Endothelial cell of umbilical vein (primary cell): Measurements from ENCODE around the gene C9orf78. TPM values are rescaled to one million over a fixed set of nuclear protein-coding genes. Genes with fewer than 3 reads are reported as not detected.
A peak's percentile ranks its signal among the peaks of the same experiment; 100 is the strongest.
"Not testable (repeated sequence)": the region's sequence is repeated elsewhere in the genome, so short reads cannot be mapped to it uniquely, and the experiment has no call there.

ENCODE experiments used
- BruUV-seq: library from RNA; stranded (reverse); fragments of 400-500 nt; replicated peaks from 2 replicates; lab custom pipeline; 2021; lab: Mats Ljungman, UMichigan
- CTCF ChIA-PET: fragments of 300-600, 350-600 bp; sonication (Branson Sonifier 250); formaldehyde crosslinking; loops from one replicate; lab custom pipeline; 2021; ENCODE audit warnings: antibody characterized with exemption, inconsistent platforms; lab: Charles Lee
- POLR2A ChIA-PET: fragments of 300-600, 350-600 bp; sonication (Branson Sonifier 250); formaldehyde crosslinking; loops from one replicate; lab custom pipeline; 2021; ENCODE audit warnings: antibody characterized with exemption, inconsistent platforms; lab: Charles Lee
- DNase-seq: peaks from one replicate; pipeline ENCODE4 v3.0.0-alpha.2; 2011; ENCODE audit warnings: low read depth, low spot score
- FAIRE-seq: peaks from 2 replicates; lab custom pipeline; 2011; peaks lifted over from hg19 to GRCh38; lab: Jason Lieb, UNC
- H2AFZ ChIP-seq: 2 replicates; pipeline ENCODE4 v1.6.0; 2012; ENCODE audit warnings: low read depth, low read length, control low read depth, inconsistent platforms
- H3K27ac ChIP-seq: 2 replicates; pipeline ENCODE4 v1.5.1; 2011; ENCODE audit warnings: low read depth, mild to moderate bottlenecking, control low read depth, low read length, moderate library complexity; ENCODE audit not compliant: insufficient read depth
- H3K27me3 ChIP-seq, 2 experiments: 2 replicates each; pipeline versions ENCODE4 v1.6.0 to v1.6.1; 2011; ENCODE audit warnings: low read length in 2 of 2, mixed read lengths in 1 of 2; ENCODE audit not compliant: control insufficient read depth in 2 of 2, insufficient read depth in 2 of 2
- H3K36me3 ChIP-seq, 2 experiments: 2 replicates in 1 of 2; 3 replicates in 1 of 2; pipeline ENCODE4 v1.5.1; 2011; ENCODE audit warnings: low read length in 2 of 2, mild to moderate bottlenecking in 1 of 2, moderate library complexity in 1 of 2; ENCODE audit not compliant: control insufficient read depth in 2 of 2, insufficient read depth in 2 of 2; ENCODE audit errors: extremely low read depth in 1 of 2
- H3K4me1 ChIP-seq: 3 replicates; pipeline ENCODE4 v1.5.1; 2011; ENCODE audit warnings: mild to moderate bottlenecking, low read length; ENCODE audit not compliant: control insufficient read depth, insufficient read depth; ENCODE audit errors: extremely low read depth
- H3K4me2 ChIP-seq: 2 replicates; pipeline ENCODE4 v1.6.1; 2011; ENCODE audit warnings: low read length, control low read depth, mixed read lengths; ENCODE audit not compliant: insufficient read depth
- H3K4me3 ChIP-seq, 3 experiments: fragments of 200-600 bp in 1 of 3; sonication (generic), shearing (Covaris generic) in 1 of 3; replicated peaks in 1 of 3; 2 replicates each; pipeline ENCODE4 v1.5.1; 2011 to 2016; ENCODE audit warnings: control low read depth in 3 of 3, low read length in 3 of 3, mild to moderate bottlenecking in 2 of 3, inconsistent platforms in 1 of 3, low read depth in 1 of 3, moderate library complexity in 1 of 3; ENCODE audit not compliant: insufficient read depth in 1 of 3
- H3K79me2 ChIP-seq: 2 replicates; pipeline ENCODE4 v1.6.0; 2012; ENCODE audit warnings: low read length, inconsistent platforms; ENCODE audit not compliant: control insufficient read depth, insufficient read depth
- H3K9ac ChIP-seq: replicated peaks from 2 replicates; pipeline ENCODE3; 2011; ENCODE audit warnings: low read length, control low read depth; ENCODE audit not compliant: insufficient read depth; ENCODE audit errors: extremely low read depth
- H3K9me1 ChIP-seq: replicated peaks from 3 replicates; pipeline ENCODE4 v1.6.0; 2011; ENCODE audit warnings: mild to moderate bottlenecking, low read length; ENCODE audit not compliant: control insufficient read depth, insufficient read depth; ENCODE audit errors: extremely low read depth
- H3K9me3 ChIP-seq: replicated peaks from 2 replicates; pipeline ENCODE4 v1.5.1; 2012; ENCODE audit warnings: low read length, inconsistent platforms; ENCODE audit not compliant: control insufficient read depth, insufficient read depth
- H4K20me1 ChIP-seq: replicated peaks from 2 replicates; pipeline ENCODE3; 2011; ENCODE audit warnings: mild to moderate bottlenecking, low read length; ENCODE audit not compliant: control insufficient read depth, insufficient read depth; ENCODE audit errors: extremely low read depth
- CTCF ChIP-seq, 2 donors: IDR thresholded peaks; 1 replicate in 1 of 2; 2 replicates in 1 of 2; pipeline ENCODE4 v1.5.1; 2011; ENCODE audit warnings: low read length in 2 of 2, mild to moderate bottlenecking in 2 of 2, moderate library complexity in 2 of 2, control low read depth in 1 of 2, inconsistent platforms in 1 of 2, low read depth in 1 of 2; ENCODE audit not compliant: insufficient read depth in 1 of 2; ENCODE audit errors: extremely low read depth in 1 of 2
- GATA2 ChIP-seq: IDR thresholded peaks from 2 replicates; pipeline ENCODE4 v1.7.0; 2011; ENCODE audit warnings: low read depth, mild to moderate bottlenecking, moderate library complexity, mixed read lengths, low read length; ENCODE audit not compliant: insufficient read length, insufficient read depth
- dilution Hi-C: fragments of 300-500 bp; cut with MboI; formaldehyde crosslinking; loops from one replicate; pipeline ENCODE4 v1.15.0; 2019; ENCODE audit warnings: low sequenced_read_pairs; ENCODE audit not compliant: extremely low pct_ligation_motif_present
- intact Hi-C: fragments of 100-400 bp; cut with micrococcal nuclease; formaldehyde crosslinking; loops from one replicate; pipeline ENCODE4 v1.10.0; 2022
- polyA plus RNA-seq, 4 experiments: library from polyadenylated mRNA; depleted of rRNA in 3 of 4; stranded (reverse) in 3 of 4; unstranded in 1 of 4; fragments of >200 nt; gene quantifications; 2 replicates each; pipeline versions ENCODE4 v1.2.1 to v1.2.3, GENCODE V29; 2011 to 2012; ENCODE audit warnings: missing spikeins in 1 of 4
- total RNA-seq: library from RNA; stranded (reverse); gene quantifications from 2 replicates; pipeline ENCODE4 v1.2.3, GENCODE V29; 2021

Gene C9orf78
- total and polyA plus RNA-seq, 2 donors (not counting 3 experiments of a cell fraction or from before 2014, with no cell fraction given) = 17.9 to 34.6 TPM

GRCh38 chr9:129784970-129785369 is 50.1 kb downstream of the C9orf78 start:
- H3K4me3 ChIP-seq, H3K4me2 ChIP-seq, BruUV-seq, H3K36me3 ChIP-seq, DNase-seq, H3K4me1 ChIP-seq, dilution Hi-C loops, POLR2A ChIA-PET, FAIRE-seq, H3K9me1 ChIP-seq, H3K79me2 ChIP-seq, H3K27ac ChIP-seq, H2AFZ ChIP-seq, H3K9ac ChIP-seq, H3K9me3 ChIP-seq, H4K20me1 ChIP-seq, H3K27me3 ChIP-seq: not testable (repeated sequence)
- intact Hi-C loops = loop anchor here (5.0 kb wide), 1 partner anchor 648 kb away; no protein-coding TSS in a partner anchor
- CTCF ChIA-PET = interaction anchor here (0.7 to 8.2 kb wide), 7 partner anchors 9 to 646 kb away, joined by 3 to 127 read pairs (median 3); no protein-coding TSS in a partner anchor

- BruUV-seq = no TSS peak
- ChIA-PET POLR2A (no interaction called here), CTCF (interaction anchor here (0.6 to 8.2 kb wide), 13 partner anchors 8 to 672 kb away, joined by 3 to 127 read pairs (median 3); no protein-coding TSS in a partner anchor)
- FAIRE-seq (peak; percentile 96), DNase-seq (peak; percentile 62)
- Histone ChIP-seq H2AFZ (no peak overlapping the region), H3K27ac (no peak overlapping the region), H3K9ac (no peak overlapping the region), H3K79me2 (no peaks in the 10 kb centered on the region), H3K9me1 (no peaks in the 10 kb centered on the region), H4K20me1 (no peaks in the 10 kb centered on the region), H3K36me3 (no peaks in the 10 kb centered on the region), H3K4me3 (no peak overlapping the region), H3K9me3 (no peaks in the 10 kb centered on the region), H3K27me3 (peaks cover 0 to 2% of the 10 kb centered on the region in 2 experiments), H3K4me1 (no peaks in the 10 kb centered on the region), H3K4me2 (no peak overlapping the region)
- dilution Hi-C loops = no loop called here
- intact Hi-C loops = loop anchor here (1.0 to 5.0 kb wide), 4 partner anchors 46 to 646 kb away; partner anchors contain the start of gene ASB6
- TF ChIP-seq CTCF (IDR thresholded peaks at IDR 0.05; ENCODE audit: extremely low read depth in 1 of 2, insufficient read depth in 1 of 2, low read depth in 1 of 2, low read length in 2 of 2) = peak; percentile 81 to 84
- TF ChIP-seq GATA2 = no peak
These were observed 51.3 kb downstream of the C9orf78 start for GRCh38 chr9:129783516-129784361.
